Mesenchymal stem cell (in vitro differentiated cells and primary cell): ENCODE results near the gene RAB20.
A peak's percentile ranks its signal among the peaks of the same experiment; 100 is the strongest.

Experiments used
- DNase-seq: peaks from one replicate; pipeline ENCODE4 v3.0.0-alpha.2; 2013
- H2AFZ ChIP-seq: one replicate; pipeline ENCODE4 v1.6.1; 2013; ENCODE audit warnings: low read depth, mild to moderate bottlenecking, control low read depth, inconsistent platforms, low read length, moderate library complexity
- H2AK5ac ChIP-seq: 2 replicates; pipeline ENCODE4 v1.6.1; 2013; ENCODE audit warnings: low read length, moderate library complexity, mild to moderate bottlenecking, inconsistent platforms; ENCODE audit not compliant: severe bottlenecking
- H2BK120ac ChIP-seq: one replicate; pipeline ENCODE4 v1.6.1; 2013; ENCODE audit warnings: low read depth, mild to moderate bottlenecking, inconsistent platforms, low read length, moderate library complexity
- H2BK12ac ChIP-seq, 2 experiments: one replicate each; pipeline ENCODE4 v1.6.1; 2013; ENCODE audit warnings: inconsistent platforms in 2 of 2, low read length in 2 of 2, mild to moderate bottlenecking in 2 of 2, moderate library complexity in 2 of 2, control low read depth in 1 of 2
- H2BK15ac ChIP-seq: one replicate; pipeline ENCODE4 v1.6.1; 2013; ENCODE audit warnings: mild to moderate bottlenecking, low read depth, inconsistent platforms; ENCODE audit not compliant: poor library complexity, severe bottlenecking
- H2BK5ac ChIP-seq: 2 replicates; pipeline ENCODE4 v1.6.1; 2013; ENCODE audit warnings: low read depth, mild to moderate bottlenecking, low read length, control low read depth, inconsistent platforms; ENCODE audit not compliant: poor library complexity, severe bottlenecking
- H3K14ac ChIP-seq, 2 experiments: one replicate each; pipeline ENCODE4 v1.6.1; 2013; ENCODE audit warnings: inconsistent platforms in 2 of 2, low read length in 2 of 2, control low read depth in 1 of 2, mild to moderate bottlenecking in 1 of 2, moderate library complexity in 1 of 2
- H3K18ac ChIP-seq, 2 experiments: one replicate each; pipeline ENCODE4 v1.6.1; 2013; ENCODE audit warnings: inconsistent platforms in 2 of 2, low read length in 2 of 2, control low read depth in 1 of 2, low read depth in 1 of 2, mild to moderate bottlenecking in 1 of 2
- H3K23ac ChIP-seq, 2 experiments: one replicate each; pipeline ENCODE4 v1.6.1; 2013; ENCODE audit warnings: inconsistent platforms in 2 of 2, low read length in 2 of 2, mild to moderate bottlenecking in 2 of 2, moderate library complexity in 2 of 2, control low read depth in 1 of 2
- H3K27ac ChIP-seq: 2 replicates; pipeline ENCODE4 v1.5.1; 2013; ENCODE audit warnings: mild to moderate bottlenecking, moderate library complexity, low read length, control low read depth, inconsistent platforms; ENCODE audit not compliant: poor library complexity, severe bottlenecking
- H3K27me3 ChIP-seq, 2 experiments: 2 replicates each; pipeline versions ENCODE4 v1.6.1 to v1.7.0; 2013; ENCODE audit warnings: low read length in 2 of 2, mild to moderate bottlenecking in 2 of 2, moderate library complexity in 2 of 2, control low read depth in 1 of 2, inconsistent platforms in 1 of 2; ENCODE audit not compliant: control insufficient read depth in 1 of 2, insufficient read depth in 1 of 2
- H3K36me3 ChIP-seq, 2 experiments: 2 replicates each; pipeline versions ENCODE4 v1.6.1 to v1.7.0; 2013; ENCODE audit warnings: low read length in 2 of 2, control low read depth in 1 of 2, inconsistent platforms in 1 of 2, low read depth in 1 of 2, mild to moderate bottlenecking in 1 of 2; ENCODE audit not compliant: insufficient read depth in 2 of 2, control insufficient read depth in 1 of 2
- H3K4ac ChIP-seq, 2 experiments: one replicate each; pipeline ENCODE4 v1.6.1; 2013; ENCODE audit warnings: inconsistent platforms in 2 of 2, low read length in 2 of 2, mild to moderate bottlenecking in 2 of 2, moderate library complexity in 2 of 2, control low read depth in 1 of 2, low read depth in 1 of 2
- H3K4me1 ChIP-seq: 2 replicates; pipeline ENCODE4 v1.6.1; 2013; ENCODE audit warnings: low read depth, low read length, control low read depth; ENCODE audit not compliant: control insufficient read depth, insufficient read depth
- H3K4me2 ChIP-seq: 2 replicates; pipeline ENCODE4 v1.6.1; 2013; ENCODE audit warnings: low read length, mild to moderate bottlenecking, inconsistent platforms; ENCODE audit not compliant: poor library complexity, severe bottlenecking
- H3K4me3 ChIP-seq, 2 experiments: 2 replicates each; pipeline versions ENCODE4 v1.5.1 to v1.7.0; 2013; ENCODE audit warnings: low read length in 2 of 2, mild to moderate bottlenecking in 2 of 2, control low read depth in 1 of 2, low read depth in 1 of 2; ENCODE audit not compliant: insufficient read depth in 1 of 2
- H3K79me1 ChIP-seq: replicated peaks from 2 replicates; pipeline ENCODE4 v1.6.1; 2013; ENCODE audit warnings: mild to moderate bottlenecking, control low read depth, low read length, inconsistent platforms; ENCODE audit not compliant: poor library complexity, severe bottlenecking
- H3K9ac ChIP-seq: 2 replicates; pipeline ENCODE4 v1.7.0; 2013; ENCODE audit warnings: mild to moderate bottlenecking, low read length, moderate library complexity
- H3K9me3 ChIP-seq: 2 replicates; pipeline ENCODE4 v1.7.0; 2013; ENCODE audit warnings: mild to moderate bottlenecking, low read length; ENCODE audit not compliant: control insufficient read depth
- H4K8ac ChIP-seq: one replicate; pipeline ENCODE4 v1.6.1; 2013; ENCODE audit warnings: inconsistent platforms, mild to moderate bottlenecking, low read length, moderate library complexity
- H4K91ac ChIP-seq: one replicate; pipeline ENCODE4 v1.6.1; 2013; ENCODE audit warnings: mild to moderate bottlenecking, low read length, inconsistent platforms
- WGBS: methylation state at CpG from one replicate; pipeline ENCODE4 v1.1.7; 2013; ENCODE audit warnings: mixed read lengths; 5-methylcytosine and 5-hydroxymethylcytosine counted together

The RAB20 gene

GRCh38 chr13:110507678-110508381, 53.7 kb downstream of the RAB20 start:
- H3K9me3 ChIP-seq: no peaks in the 10 kb centered on the region
- H2BK5ac ChIP-seq: no peak overlapping the region
- H3K36me3 ChIP-seq: peaks cover 56 to 82% of the 10 kb centered on the region in 2 experiments
- WGBS: 98% methylated on average over 23 of the region's 23 CpGs
- peak overlapping the region in 1 of 2 experiments; percentile 24 for H3K23ac ChIP-seq
- H4K91ac ChIP-seq: peak overlapping the region; percentile 64
- no peaks in the 10 kb centered on the region for H3K27me3 ChIP-seq
- no peak overlapping the region for H3K4me2 ChIP-seq
- peaks cover 2% of the 10 kb centered on the region for H3K79me1 ChIP-seq
- H2BK15ac ChIP-seq: peak overlapping the region; percentile 44
- peak overlapping the region in 1 of 2 experiments; percentile 20 for H3K4ac ChIP-seq
- H2AK5ac ChIP-seq: no peak overlapping the region
- H2BK120ac ChIP-seq: no peak overlapping the region
- no peak for DNase-seq
- H3K4me3 ChIP-seq: no peak overlapping the region
- H3K4me1 ChIP-seq: peaks cover 43% of the 10 kb centered on the region
- H2BK12ac ChIP-seq: peak overlapping the region; percentile 60 to 61
- no peak overlapping the region for H2AFZ ChIP-seq
- peak overlapping the region in 1 of 2 experiments; percentile 46 for H3K14ac ChIP-seq
- no peak overlapping the region for H4K8ac ChIP-seq
- peak overlapping the region; percentile 37 to 61 for H3K18ac ChIP-seq
- no peak overlapping the region for H3K27ac ChIP-seq
- no peak overlapping the region for H3K9ac ChIP-seq

- DNase-seq: peak; percentile 65
- Histone ChIP-seq H3K9ac (no peak overlapping the region), H3K14ac (no peak overlapping the region), H3K4me2 (no peak overlapping the region), H3K27me3 (no peaks in the 10 kb centered on the region), H3K4me1 (peaks cover 43% of the 10 kb centered on the region), H2BK120ac (no peak overlapping the region), H3K4me3 (no peak overlapping the region), H4K91ac (peak overlapping the region; percentile 34), H3K4ac (no peak overlapping the region), H3K9me3 (no peaks in the 10 kb centered on the region), H2AK5ac (no peak overlapping the region), H4K8ac (peak overlapping the region; percentile 7), H2BK15ac (no peak overlapping the region), H3K23ac (no peak overlapping the region), H2AFZ (no peak overlapping the region), H2BK12ac (no peak overlapping the region), H3K79me1 (peaks cover 6% of the 10 kb centered on the region), H3K18ac (no peak overlapping the region), H3K36me3 (peaks cover 54 to 82% of the 10 kb centered on the region in 2 experiments), H3K27ac (peak overlapping the region; percentile 4), H2BK5ac (no peak overlapping the region)
- 77% methylated on average over 17 of the region's 17 CpGs for WGBS
These were observed 54.5 kb downstream of the RAB20 start for GRCh38 chr13:110506859-110507566.

- Histone ChIP-seq H3K18ac (no peak overlapping the region), H2BK15ac (no peak overlapping the region), H2BK120ac (no peak overlapping the region), H3K79me1 (peaks cover 8% of the 10 kb centered on the region), H3K23ac (no peak overlapping the region), H2AK5ac (no peak overlapping the region), H3K4me3 (peak overlapping the region in 1 of 2 experiments; percentile 11), H3K9me3 (no peaks in the 10 kb centered on the region), H3K14ac (peak overlapping the region in 1 of 2 experiments; percentile 29), H3K27me3 (no peaks in the 10 kb centered on the region), H4K8ac (no peak overlapping the region), H2BK12ac (peak overlapping the region in 1 of 2 experiments; percentile 67), H3K9ac (no peak overlapping the region), H2BK5ac (no peak overlapping the region), H3K4ac (no peak overlapping the region), H3K4me1 (peaks cover 43% of the 10 kb centered on the region), H3K27ac (no peak overlapping the region), H3K4me2 (no peak overlapping the region), H2AFZ (no peak overlapping the region), H3K36me3 (peaks cover 55 to 82% of the 10 kb centered on the region in 2 experiments), H4K91ac (peak overlapping the region; percentile 34)
- no peak for DNase-seq
- 96% methylated on average over 18 of the region's 18 CpGs for WGBS
These were observed 55.1 kb downstream of the RAB20 start for GRCh38 chr13:110506396-110506795.

- no peak overlapping the region for H2BK120ac ChIP-seq
- peaks cover 8% of the 10 kb centered on the region for H3K79me1 ChIP-seq
- H3K36me3 ChIP-seq: peaks cover 59 to 88% of the 10 kb centered on the region in 2 experiments
- H3K4me2 ChIP-seq: no peak overlapping the region
- H3K27me3 ChIP-seq: no peaks in the 10 kb centered on the region
- H3K18ac ChIP-seq: peak overlapping the region; percentile 28
- no peak overlapping the region for H2AK5ac ChIP-seq
- H3K4me3 ChIP-seq: no peak overlapping the region
- H3K4me1 ChIP-seq: peaks cover 42% of the 10 kb centered on the region
- WGBS: 93% methylated on average over 10 of the region's 10 CpGs
- no peak overlapping the region for H2BK15ac ChIP-seq
- H3K23ac ChIP-seq: no peak overlapping the region
- H2AFZ ChIP-seq: no peak overlapping the region
- DNase-seq: no peak
- H4K8ac ChIP-seq: no peak overlapping the region
- H3K9me3 ChIP-seq: peaks cover 6% of the 10 kb centered on the region
- no peak overlapping the region for H3K9ac ChIP-seq
- no peak overlapping the region for H3K27ac ChIP-seq
- no peak overlapping the region for H3K4ac ChIP-seq
- no peak overlapping the region for H2BK5ac ChIP-seq
- peak overlapping the region in 1 of 2 experiments; percentile 58 for H3K14ac ChIP-seq
- peak overlapping the region in 1 of 2 experiments; percentile 57 for H2BK12ac ChIP-seq
- peak overlapping the region; percentile 30 for H4K91ac ChIP-seq
These were observed 55.9 kb downstream of the RAB20 start for GRCh38 chr13:110505594-110505993.
